ENCODE results near the gene PLEKHG2. TPM values are rescaled to one million over a fixed set of nuclear protein-coding genes. Genes with fewer than 3 reads are reported as not detected.

Gene PLEKHG2
- total and polyA plus RNA-seq, 9 of the 15 experiments (the other 6 are each of a cell fraction or from before 2014, with no cell fraction given), result 0.98 to 45.7 (median 9.8) TPM

DNA sequence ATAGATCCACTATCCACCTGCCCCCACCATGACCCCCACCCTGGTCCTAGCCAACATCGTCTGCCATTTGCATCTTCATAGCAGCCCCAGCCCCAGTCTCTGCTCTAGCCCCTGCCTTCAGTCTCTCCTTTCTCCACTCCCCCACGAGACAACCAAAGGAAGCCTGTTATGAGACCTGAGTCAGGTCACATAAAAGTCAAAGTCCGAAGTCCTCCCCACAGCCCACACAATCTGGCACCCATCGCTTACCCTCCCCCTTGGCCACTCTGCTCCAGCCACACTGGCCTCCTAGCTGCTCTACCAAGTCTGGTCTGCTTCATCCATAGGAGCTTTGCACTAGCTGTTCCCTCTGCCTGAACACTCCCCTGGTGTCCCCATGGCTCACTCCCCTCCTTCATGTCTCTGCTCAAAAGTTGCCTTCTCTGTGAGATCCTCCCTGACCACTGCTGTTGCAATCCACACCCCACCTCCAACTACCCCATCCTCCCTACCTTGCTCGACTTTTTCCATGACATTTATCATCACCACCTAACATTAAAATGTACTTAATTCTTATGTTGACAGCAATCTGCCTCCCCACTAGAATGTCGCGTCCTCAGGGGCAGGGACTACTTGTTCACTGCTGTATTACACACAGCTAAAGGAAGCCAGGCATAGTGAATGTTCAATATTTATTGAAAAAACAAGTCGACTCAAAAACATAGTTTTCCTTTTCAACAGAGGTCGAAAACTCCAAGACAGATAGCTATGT, 1.2 kb upstream of the PLEKHG2 start (continued):
- TF ChIP-seq MEF2A (IDR thresholded peaks at IDR 0.05; ENCODE audit: control insufficient read depth, low read depth, low read length), result no peak
- TF ChIP-seq, protein P1, sequence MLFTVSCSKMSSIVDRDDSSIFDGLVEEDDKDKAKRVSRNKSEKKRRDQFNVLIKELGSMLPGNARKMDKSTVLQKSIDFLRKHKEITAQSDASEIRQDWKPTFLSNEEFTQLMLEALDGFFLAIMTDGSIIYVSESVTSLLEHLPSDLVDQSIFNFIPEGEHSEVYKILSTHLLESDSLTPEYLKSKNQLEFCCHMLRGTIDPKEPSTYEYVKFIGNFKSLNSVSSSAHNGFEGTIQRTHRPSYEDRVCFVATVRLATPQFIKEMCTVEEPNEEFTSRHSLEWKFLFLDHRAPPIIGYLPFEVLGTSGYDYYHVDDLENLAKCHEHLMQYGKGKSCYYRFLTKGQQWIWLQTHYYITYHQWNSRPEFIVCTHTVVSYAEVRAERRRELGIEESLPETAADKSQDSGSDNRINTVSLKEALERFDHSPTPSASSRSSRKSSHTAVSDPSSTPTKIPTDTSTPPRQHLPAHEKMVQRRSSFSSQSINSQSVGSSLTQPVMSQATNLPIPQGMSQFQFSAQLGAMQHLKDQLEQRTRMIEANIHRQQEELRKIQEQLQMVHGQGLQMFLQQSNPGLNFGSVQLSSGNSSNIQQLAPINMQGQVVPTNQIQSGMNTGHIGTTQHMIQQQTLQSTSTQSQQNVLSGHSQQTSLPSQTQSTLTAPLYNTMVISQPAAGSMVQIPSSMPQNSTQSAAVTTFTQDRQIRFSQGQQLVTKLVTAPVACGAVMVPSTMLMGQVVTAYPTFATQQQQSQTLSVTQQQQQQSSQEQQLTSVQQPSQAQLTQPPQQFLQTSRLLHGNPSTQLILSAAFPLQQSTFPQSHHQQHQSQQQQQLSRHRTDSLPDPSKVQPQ (CRISPR knock-in tag; IDR thresholded peaks at IDR 0.05; ENCODE audit: borderline replicate concordance), result no peak

DNA sequence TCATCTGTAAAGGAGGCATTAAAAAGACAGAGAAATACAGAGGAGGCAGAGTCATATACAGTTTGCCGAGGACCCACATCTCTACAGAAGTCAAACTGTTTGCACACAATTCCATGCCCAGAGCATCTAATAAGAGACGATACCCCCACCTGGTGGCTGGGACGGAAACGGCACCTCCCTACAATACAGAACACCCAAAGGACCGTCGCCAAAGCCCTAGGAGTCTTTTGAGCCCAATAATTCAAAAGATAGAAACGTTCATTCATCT, 703 bp upstream of the PLEKHG2 start:
- intact Hi-C loops (cut with micrococcal nuclease) (loop anchor here (1.0 to 5.0 kb wide), 5 partner anchors 14 to 289 kb away; partner anchors contain the start of gene SAMD4B), in situ Hi-C loops (cut with MboI) (no loop called here)
- ATAC-seq, result peak; percentile 45
- no peak for TF ChIP-seq POLR2H (tag; IDR thresholded peaks at IDR 0.05; ENCODE audit: low read depth)
- 0 out of 2 replicates have a peak, but pooled peaks have one; percentile 26 for TF ChIP-seq NR2C1 (IDR thresholded peaks at IDR 0.05)
- TF ChIP-seq NR2C1 (tag; IDR thresholded peaks at IDR 0.05), result no peak
- no peak for TF ChIP-seq FOXK1 (CRISPR knock-in tag; IDR thresholded peaks at IDR 0.05; ENCODE audit: borderline replicate concordance)
- TF ChIP-seq TEAD1 (CRISPR knock-in tag; IDR thresholded peaks at IDR 0.05), result no peak
- 0 out of 2 replicates have a peak, but pooled peaks have one; percentile 10 for TF ChIP-seq TAL1 (IDR thresholded peaks at IDR 0.05)
- TF ChIP-seq PTTG1 (tag; IDR thresholded peaks at IDR 0.05; ENCODE audit: low read depth), result no peak
- peak; percentile 94 for TF ChIP-seq BRD9 (IDR thresholded peaks at IDR 0.05; ENCODE audit: low read depth, partially characterized antibody)
- TF ChIP-seq FUS (optimal IDR thresholded peaks at IDR 0.05; ENCODE audit: low read depth, low read length), result no peak
- peak; percentile 0 for TF ChIP-seq POLR2B (IDR thresholded peaks at IDR 0.05; ENCODE audit: low read depth, partially characterized antibody)
- TF ChIP-seq ZNF212 (CRISPR knock-in tag; IDR thresholded peaks at IDR 0.05), result no peak
- TF ChIP-seq, protein P2, sequence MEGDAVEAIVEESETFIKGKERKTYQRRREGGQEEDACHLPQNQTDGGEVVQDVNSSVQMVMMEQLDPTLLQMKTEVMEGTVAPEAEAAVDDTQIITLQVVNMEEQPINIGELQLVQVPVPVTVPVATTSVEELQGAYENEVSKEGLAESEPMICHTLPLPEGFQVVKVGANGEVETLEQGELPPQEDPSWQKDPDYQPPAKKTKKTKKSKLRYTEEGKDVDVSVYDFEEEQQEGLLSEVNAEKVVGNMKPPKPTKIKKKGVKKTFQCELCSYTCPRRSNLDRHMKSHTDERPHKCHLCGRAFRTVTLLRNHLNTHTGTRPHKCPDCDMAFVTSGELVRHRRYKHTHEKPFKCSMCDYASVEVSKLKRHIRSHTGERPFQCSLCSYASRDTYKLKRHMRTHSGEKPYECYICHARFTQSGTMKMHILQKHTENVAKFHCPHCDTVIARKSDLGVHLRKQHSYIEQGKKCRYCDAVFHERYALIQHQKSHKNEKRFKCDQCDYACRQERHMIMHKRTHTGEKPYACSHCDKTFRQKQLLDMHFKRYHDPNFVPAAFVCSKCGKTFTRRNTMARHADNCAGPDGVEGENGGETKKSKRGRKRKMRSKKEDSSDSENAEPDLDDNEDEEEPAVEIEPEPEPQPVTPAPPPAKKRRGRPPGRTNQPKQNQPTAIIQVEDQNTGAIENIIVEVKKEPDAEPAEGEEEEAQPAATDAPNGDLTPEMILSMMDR (IDR thresholded peaks at IDR 0.05 in 2 of 3, conservative IDR thresholded peaks at IDR 0.05 in 1 of 3; ENCODE audit: insufficient read depth in 2 of 3, low read depth in 1 of 3, low read length in 3 of 3), result peak; percentile 86 to 97 (median 95)
- no peak for TF ChIP-seq NR2C2 (CRISPR knock-in tag; IDR thresholded peaks at IDR 0.05)
- no peak for TF ChIP-seq NR2C2 (tag; IDR thresholded peaks at IDR 0.05)
- TF ChIP-seq ARID2 (IDR thresholded peaks at IDR 0.05), result peak; percentile 91

More for the DNA sequence above, 703 bp upstream of the PLEKHG2 start:
- H4K20me1 ChIP-seq (replicated peaks; ENCODE audit: control insufficient read depth, insufficient read depth, low read length), result peaks cover 4% of the 10 kb centered on the region; the same call in 1 of the 2 replicates
- peaks cover 39 to 75% of the 10 kb centered on the region in 2 experiments for H3K4me1 ChIP-seq (replicated peaks in 1 of 2; ENCODE audit: control insufficient read depth in 2 of 2, insufficient read depth in 2 of 2, low read length in 2 of 2)
- peak overlapping the region; percentile 71 for H3K4me3 ChIP-seq
- H2AFZ ChIP-seq (ENCODE audit: low read depth, low read length), result peak overlapping the region; percentile 52
- no TSS peak for BruUV-seq (replicated peaks)
- no peak for FAIRE-seq
- POLR2A ChIA-PET, result interaction anchor here (0.8 to 1.4 kb wide), 4 partner anchors 10 to 24 kb away, joined by 3 to 8 read pairs (median 4); partner anchors contain the start of genes MED29, PAF1 and RPS16
- peak overlapping the region; percentile 21 to 69; a peak in 3 of 4 replicates for H3K9ac ChIP-seq (ENCODE audit: insufficient read depth in 1 of 2, low read depth in 2 of 2, low read length in 2 of 2)
- peak; percentile 45 to 94 (median 62) for DNase-seq (ENCODE audit: extremely low read depth in 1 of 4, low spot score in 3 of 4)
- peaks cover 61% of the 10 kb centered on the region for H3K79me2 ChIP-seq (ENCODE audit: control insufficient read depth, insufficient read depth, low read length)
- H3K4me2 ChIP-seq (ENCODE audit: insufficient read depth, low read length), result peak overlapping the region; percentile 70
- WGBS (ENCODE audit: insufficient coverage, low coverage, missing lambda C conversion rate), result 0% methylated on average over 7 of the region's 7 CpGs
- no peaks in the 10 kb centered on the region for H3K27me3 ChIP-seq (ENCODE audit: control insufficient read depth in 2 of 2, insufficient read depth in 2 of 2, low read length in 2 of 2)
- H3K27ac ChIP-seq (ENCODE audit: extremely low read depth, low read depth, low read length), result peak overlapping the region; percentile 98
- H3K36me3 ChIP-seq (ENCODE audit: control insufficient read depth, insufficient read depth, low read length), result peaks cover 22% of the 10 kb centered on the region; the same call in 2 of the 3 replicates
- no peaks in the 10 kb centered on the region for H3K9me3 ChIP-seq (replicated peaks; ENCODE audit: control insufficient read depth, insufficient read depth, low read depth, low read length)
- CTCF ChIA-PET (ENCODE audit: low intra/inter-chr PET ratio), result interaction anchor here (0.6 to 3.7 kb wide), 8 partner anchors 10 to 482 kb away, joined by 3 to 74 read pairs (median 7); no protein-coding TSS in a partner anchor
- no peaks in the 10 kb centered on the region for H3K9me1 ChIP-seq (ENCODE audit: control insufficient read depth, insufficient read depth, low read length)
